Hepatocyte (in vitro differentiated cells): Measurements from ENCODE around the gene CLIC4.

Experiments
- CTCF ChIP-seq: fragments of 200-600 bp; sonication (generic); IDR thresholded peaks from 2 replicates; pipeline ENCODE4 v1.5.1; 2016; ENCODE audit warnings: antibody characterized with exemption, mild to moderate bottlenecking; ENCODE audit not compliant: poor library complexity
- EZH2 ChIP-seq: fragments of 200-600 bp; sonication (generic); IDR thresholded peaks from 2 replicates; pipeline ENCODE4 v1.6.1; 2016; ENCODE audit warnings: antibody characterized with exemption, mild to moderate bottlenecking, borderline replicate concordance

GRCh38 chr1:24805534-24806301, 60.5 kb downstream of the CLIC4 start:
- TF ChIP-seq CTCF = no peak
- no peak for TF ChIP-seq EZH2
